Measurements from ENCODE around the gene DBH.
"Not testable (repeated sequence)": the region's sequence is repeated elsewhere in the genome, so short reads cannot be mapped to it uniquely, and the experiment has no call there.

The DBH gene

DNA sequence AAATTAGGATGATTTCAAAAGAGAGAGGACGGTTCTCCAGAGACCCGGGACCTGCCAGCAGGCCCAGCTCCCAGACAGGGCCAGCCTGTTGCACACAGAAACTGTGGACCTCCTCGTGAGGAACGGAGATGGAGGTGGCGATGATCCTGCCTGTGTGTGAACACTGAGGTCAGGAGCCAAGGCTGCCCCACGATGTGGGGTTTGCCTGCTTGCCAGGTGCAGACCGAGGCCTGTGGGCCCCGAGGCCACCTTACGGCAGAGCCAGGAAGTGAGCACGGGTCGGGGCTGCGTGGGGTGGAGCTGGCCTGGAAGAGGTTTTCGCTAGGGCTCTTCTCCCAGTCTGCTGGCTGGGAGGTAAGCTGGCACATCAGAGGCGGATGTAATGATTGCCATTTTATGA is 31.3 kb upstream of the DBH start:
- DNase-seq = no peak

DNA sequence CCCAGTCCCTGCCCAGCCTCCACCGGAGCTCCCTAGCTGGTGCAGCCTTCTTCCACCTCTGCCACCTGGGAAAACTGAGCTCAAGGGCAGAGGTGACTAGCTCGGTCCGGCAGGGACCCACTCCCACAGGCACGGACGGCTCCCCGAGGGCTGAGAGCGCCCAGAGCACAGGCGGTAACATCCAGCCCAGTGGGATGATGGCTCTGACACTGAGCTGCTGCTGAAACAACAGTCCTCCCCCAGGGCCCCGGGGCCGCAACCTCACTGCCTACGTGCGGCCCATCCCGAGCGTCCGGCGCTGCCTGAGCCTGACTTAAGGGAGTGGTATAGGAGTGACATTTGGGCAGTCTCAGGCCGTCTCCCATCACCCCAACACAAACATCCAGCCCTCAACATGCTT is 30.7 kb upstream of the DBH start:
- no peak for DNase-seq

GRCh38 chr9:133605856-133606707 is 30.1 kb upstream of the DBH start:
- no peak for DNase-seq

DNA sequence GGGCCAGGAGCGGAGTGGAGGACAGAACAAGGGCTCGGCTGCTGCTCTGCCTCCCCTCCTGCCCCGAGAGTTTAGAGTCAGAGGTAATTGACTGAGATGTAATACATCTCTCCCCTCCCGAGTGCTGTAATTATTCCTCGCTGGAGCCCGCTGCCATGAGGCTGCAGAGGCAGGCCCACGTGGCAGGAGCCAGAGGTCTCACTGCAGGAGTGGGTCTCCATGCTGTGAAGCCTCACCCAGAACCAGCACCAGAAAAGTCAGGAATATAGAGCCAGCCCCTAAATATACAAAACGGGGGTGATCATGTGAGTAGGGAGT is 29.5 kb upstream of the DBH start:
- no peak for DNase-seq

- DNase-seq = no peak
These were observed 28.8 kb upstream of the DBH start for GRCh38 chr9:133607381-133607780.

DNA sequence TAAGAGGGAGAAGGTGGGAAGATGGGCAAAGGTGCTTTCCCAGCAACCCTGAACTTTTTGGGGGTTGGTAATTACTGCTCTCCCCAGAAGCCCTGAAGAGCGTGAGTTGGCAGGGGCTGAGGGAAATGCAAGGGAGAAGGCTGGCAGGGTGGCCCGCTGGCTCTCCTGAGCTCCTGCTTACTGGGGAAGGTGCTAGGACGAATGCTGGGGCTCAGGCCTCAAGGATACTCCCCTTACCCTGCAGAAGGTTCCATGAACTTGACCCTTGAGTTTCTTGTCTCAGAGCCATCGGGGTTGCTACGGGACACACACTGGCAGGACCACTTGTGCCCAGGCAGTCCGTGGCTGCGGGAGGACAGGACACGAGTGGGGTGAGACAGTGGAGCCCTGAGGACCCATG is 28.2 kb upstream of the DBH start:
- DNase-seq = no peak

GRCh38 chr9:133608382-133608781 is 27.8 kb upstream of the DBH start:
- DNase-seq = no peak

DNA sequence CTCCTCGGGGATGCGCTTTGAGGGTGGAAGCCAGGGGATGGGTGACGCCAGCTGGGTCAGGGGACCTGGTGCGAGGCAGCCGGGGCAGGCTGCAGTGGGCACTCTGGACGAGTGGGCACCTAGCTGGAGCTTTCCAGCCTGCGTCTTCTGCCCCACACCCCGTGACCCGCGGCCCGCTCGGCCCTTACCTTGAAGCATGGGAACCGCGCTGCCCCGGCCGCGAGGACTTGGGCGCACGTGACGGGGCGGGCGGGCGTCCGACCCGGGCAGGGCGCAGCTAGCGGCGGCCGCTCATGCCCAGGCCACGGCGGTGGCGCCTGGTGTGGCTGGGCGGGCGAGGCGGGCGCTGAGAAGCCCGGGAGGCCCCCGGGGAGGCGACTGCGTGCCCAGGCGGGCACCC is 27.3 kb upstream of the DBH start:
- DNase-seq = no peak

- no peak for DNase-seq
These were observed 26.7 kb upstream of the DBH start, which contains the start of gene FAM163B for GRCh38 chr9:133609311-133610098. TSS of gene FAM163B (minus strand) at chr9:133609389. CDS start at chr9:133580223, 29,166 bp downstream.

- no peak for DNase-seq
These were observed 25.3 kb upstream of the DBH start for GRCh38 chr9:133610845-133611244.

DNA sequence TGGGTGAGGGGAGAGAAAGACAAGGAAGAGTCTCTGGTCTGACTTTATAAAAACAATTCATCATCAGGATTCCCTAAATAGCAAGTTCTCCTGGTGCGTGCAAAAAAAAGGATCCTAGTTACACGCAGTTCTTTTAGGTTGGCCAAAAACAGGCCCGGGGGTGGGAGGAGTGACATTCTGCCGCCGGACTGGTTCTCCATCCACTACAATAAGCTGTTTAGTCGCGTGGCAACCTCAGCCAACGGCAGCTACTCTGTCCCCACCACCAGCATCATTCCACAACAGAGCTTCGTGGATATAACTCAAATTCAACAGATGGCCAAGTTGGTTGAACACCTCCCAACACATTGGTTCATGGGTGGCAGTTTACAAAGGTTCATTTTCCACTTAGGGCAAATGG is 24.1 kb upstream of the DBH start:
- DNase-seq = no peak

DNA sequence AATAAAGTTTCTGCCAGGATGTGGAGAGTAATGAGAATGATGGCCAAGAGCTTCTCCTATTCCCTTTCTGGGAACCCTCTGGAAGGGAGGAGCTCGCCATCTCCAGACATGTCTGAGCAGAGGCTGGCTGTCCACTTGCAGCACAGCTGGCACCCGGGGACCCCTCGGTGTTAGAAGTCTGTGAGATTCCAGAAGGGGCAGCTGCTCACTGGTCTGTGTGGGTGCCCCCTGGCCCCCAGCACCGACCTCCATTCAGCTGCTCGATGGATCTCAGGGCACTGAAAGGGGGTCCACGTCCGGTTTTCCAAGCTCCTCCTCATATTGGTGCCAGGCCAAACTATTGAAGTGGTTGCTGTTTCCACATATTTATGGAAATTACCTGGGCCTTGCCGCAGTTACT is 23.3 kb upstream of the DBH start:
- DNase-seq = no peak

GRCh38 chr9:133613432-133613831 is 22.7 kb upstream of the DBH start:
- DNase-seq = no peak

GRCh38 chr9:133614056-133614455 is 22.1 kb upstream of the DBH start:
- DNase-seq = no peak

- no peak for DNase-seq
These were observed 21.5 kb upstream of the DBH start for GRCh38 chr9:133614678-133615077.

GRCh38 chr9:133615186-133615585 is 21.0 kb upstream of the DBH start:
- DNase-seq = no peak

GRCh38 chr9:133615606-133616188 is 20.5 kb upstream of the DBH start:
- no peak for DNase-seq

- DNase-seq = no peak
These were observed 19.3 kb upstream of the DBH start for GRCh38 chr9:133616643-133617405.

- DNase-seq = no peak
These were observed 17.4 kb upstream of the DBH start for GRCh38 chr9:133618726-133619125.

GRCh38 chr9:133619791-133620190 is 16.4 kb upstream of the DBH start:
- DNase-seq = peak; percentile 8

DNA sequence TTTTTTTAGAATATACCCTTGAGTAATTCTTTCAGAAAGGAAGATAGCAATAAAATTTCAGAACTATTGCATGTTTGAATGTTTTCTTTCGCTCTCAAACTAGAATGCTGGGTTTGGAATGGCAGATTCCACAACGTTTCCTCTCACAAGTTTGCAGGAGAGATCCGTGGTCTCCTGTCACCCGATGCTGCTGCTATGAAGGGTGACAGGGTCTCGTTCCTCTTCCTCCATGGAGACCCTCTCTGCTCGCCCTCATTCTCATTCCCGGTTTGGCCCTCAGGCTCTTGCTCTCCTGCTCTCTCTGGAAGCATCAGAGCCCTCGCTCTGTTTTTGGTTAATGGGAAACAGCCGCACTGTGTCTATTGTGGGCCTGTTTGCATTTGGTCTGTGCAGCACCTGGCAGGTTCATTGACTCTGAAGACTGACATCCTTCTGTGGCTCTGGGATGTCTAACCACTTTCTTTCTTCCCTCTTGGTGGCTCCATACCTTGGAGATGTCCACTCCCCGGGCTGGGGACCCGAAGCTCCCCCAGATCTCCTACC is 14.4 kb upstream of the DBH start:
- no peak for DNase-seq

- no peak for DNase-seq
These were observed 13.6 kb upstream of the DBH start for GRCh38 chr9:133622555-133622954.

DNA sequence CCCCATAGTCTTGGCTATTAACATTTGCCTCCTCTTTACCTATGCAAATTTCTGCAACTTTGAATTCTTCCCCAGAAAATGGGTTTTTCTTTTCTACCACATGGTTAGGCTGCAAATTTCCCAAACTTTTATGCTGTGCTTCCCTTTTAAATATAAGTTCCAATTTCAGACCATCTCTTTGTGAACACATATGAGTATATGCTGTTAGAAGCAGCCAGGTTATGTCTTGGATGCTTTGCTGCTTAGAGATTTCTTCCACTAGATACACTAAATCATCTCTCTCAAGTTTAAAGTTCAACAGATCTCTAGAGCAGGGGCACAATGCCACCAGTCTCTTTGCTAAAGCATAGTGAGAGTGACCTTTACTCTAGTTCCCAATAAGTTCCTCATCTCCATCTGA is 10.2 kb upstream of the DBH start:
- DNase-seq = not testable (repeated sequence)

Data from OCI-M1 (cell line).